Fibroblast of skin of left biceps (primary cell): ENCODE measurements around the gene TPPP3.

Source experiments
- DNase-seq, 2 experiments: peaks; one replicate each; pipeline ENCODE4 v3.0.0-alpha.2; 2013; ENCODE audit warnings: low read depth in 2 of 2

The TPPP3 gene

DNA sequence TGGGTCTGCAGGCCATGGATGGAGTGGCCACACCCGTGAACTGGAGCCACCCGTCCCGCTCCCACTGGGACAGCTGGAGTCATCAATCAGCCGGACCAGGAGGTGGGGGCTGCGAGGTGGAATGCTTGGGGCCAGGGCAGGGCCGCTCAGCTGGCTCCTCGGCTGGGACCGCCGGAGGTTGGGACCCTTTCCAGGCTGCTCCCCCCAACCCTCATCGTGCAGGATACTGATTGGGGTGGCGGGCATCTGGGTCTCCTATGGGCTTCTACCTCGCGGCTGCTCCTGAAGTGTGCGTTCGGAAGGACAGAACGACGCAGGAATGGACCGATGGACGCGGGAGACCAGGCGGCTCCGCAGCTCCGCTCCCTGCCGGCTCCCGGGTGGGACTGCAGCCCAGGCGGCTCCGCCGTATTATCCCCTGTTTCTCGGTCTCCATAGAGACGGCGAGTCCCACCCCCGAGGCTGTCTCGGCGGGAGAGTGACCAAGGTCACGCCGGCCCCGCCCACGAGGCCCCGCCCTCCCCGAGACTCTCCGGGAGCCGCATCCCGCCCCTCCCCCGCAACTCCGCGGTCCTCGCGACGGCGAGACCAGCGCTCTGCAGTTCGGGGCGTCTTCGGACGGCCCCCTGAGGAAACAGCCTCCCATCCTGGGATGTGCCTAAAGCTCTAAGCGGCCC lies at the start of gene TPPP3:
Gene TPPP3 (minus strand): TSS at position 388 of the 677 bp plus-strand sequence. CDS start 2,387 bp downstream, outside the sequence.
- DNase-seq: no peak

DNA sequence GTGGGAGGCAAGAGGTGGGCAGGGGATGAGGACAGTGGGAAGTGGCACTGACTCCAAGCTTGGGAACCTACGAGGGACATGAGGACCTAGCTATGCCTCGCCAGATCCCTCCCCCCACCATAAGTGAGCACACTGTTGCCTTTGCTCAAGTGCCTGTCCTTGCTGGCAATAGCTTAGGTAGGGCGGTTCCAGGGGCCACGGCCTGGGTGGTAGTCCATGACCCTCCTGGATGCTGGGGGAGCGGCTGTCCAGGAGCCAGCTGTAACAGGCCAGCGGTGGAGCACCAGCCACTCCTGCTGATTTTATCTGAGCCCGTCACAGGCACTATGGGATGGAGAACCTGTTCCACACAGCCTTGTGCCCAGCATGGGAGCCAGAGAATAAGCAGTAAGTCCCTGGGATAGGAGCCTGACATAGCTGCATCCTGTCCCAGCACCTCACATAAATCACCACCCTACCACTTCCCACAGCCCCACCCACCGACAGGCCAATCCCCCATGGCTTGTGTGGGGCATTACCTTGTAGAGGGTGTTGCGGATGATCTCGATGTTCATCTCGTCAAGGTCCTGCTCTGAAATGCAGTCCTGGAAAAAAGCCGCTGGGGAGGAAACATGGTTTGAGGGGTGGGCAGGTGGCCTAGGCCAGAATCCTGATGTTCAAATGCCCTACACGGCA lies 49.4 kb upstream of the TPPP3 start:
- DNase-seq: no peak

DNA sequence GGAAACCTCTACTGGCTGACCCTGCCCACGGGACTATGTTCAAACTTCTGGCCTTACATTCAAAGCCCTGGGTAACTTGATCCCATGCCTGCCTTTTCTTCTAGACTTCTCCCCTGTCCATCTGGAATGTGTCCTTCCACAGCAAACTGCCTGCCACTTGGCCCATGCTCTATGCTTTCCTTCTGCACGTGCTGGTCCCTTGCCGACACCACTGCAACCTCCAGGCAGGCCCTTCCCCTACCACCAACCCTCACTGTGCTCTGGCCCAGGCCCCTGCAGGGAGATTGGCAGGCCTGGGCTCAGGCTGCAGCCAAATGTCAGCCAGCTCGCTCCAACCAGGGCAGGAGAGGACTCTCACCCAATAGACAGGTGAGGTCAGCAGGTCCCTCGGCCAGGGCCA lies 48.6 kb upstream of the TPPP3 start:
- DNase-seq: no peak

DNA sequence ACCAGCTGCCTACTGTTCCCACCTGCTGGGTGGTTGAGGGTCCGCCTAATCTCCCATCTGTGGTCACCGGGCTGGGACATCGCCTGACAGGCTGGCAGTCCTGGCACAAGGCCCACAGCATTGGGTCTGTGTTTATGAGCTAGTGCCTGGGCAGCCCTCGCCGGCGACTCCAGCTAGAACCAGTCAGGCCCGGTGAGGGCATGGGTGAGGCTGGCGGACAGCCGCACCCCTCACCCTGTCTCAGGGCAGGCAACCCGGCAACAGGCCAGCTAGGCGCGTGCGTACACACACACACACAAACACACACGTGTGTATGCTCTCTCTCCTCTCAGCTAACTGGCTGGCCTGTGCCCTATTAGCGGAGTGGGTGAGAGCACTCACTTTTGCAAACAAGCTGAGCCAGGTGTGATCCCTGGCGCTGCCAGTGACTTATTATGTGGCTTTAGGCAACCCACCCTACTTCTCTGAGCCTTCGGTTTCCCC lies 48.0 kb upstream of the TPPP3 start:
- DNase-seq: no peak

DNA sequence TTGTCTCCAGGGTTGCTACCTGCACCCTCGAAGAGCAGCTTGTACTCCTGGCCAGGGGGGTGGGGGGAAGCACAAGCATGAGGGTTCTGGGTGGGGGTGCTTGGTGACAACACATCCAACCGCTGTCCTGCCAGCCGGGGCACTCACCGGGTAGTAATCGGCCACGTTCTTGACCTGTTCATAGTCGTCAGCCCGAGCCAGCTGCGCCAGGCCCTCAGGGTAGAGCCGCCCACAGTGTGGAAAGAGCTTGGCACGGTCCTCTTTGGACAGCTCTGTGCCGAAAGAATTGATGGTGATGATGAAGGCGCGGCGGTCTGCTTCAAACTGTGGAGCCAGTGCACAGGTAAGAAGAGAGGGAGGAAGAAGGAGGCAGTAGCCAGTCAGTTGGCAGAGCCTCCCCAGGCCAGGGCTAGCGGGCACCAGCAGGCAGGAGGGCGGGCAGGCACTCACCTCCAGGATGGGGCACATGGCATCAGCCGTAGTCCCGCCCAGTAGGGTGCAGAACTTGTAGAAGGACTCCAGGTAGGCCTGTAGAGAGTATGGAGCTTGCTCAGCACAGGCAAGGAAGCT lies 45.6 kb upstream of the TPPP3 start:
- DNase-seq: no peak

DNA sequence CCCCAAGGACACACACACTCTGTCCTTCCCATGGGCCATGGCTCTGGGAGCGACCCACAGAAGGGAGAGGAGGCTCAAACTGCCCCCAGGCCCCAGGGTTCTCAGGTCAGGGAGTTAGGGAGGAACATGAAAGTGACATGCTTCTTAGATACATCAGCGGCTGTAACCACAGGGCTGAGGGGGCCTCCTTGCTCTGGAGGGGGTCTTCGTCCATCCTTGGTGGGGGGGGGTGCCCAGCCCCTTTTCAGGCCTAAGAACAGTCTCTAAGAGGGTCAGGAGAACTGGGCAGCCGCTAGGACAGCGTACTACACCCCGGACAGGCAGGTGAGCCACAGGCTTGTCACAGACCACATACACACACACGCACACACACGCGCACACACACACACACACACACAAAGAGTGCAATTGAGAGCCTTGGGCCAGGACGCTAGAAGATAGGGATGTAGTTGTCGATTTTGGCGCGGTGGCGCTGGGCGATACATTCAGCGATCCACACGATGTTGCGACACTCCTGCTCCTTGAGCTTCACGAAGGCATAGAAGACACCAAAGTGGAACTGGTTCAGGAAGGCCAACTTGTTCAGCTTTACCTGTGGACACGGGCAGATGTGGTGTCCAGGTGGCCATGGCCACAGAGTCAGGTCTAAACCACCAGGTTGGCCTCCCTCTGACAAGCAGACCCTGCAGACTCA lies 44.9 kb upstream of the TPPP3 start:
- no peak for DNase-seq

DNA sequence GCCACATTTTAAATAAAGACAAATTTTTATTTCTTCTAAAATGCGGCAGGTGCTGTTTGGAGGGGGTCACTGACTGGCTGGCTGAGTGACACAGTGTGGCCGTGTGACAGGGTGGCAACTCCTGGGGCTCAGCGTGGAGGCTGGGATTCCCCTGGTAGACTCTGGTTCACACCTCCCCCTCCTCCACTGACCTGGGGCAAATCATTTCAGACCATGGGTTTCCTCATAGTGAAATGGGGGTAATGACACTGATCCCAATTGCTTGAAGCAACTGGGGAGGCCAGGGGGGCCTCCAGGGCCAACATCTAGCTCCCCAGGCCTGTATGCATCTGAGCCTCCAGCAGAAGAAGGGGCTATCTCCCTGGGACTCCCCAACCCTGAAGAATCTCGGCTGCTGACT lies 44.2 kb upstream of the TPPP3 start:
- no peak for DNase-seq

DNA sequence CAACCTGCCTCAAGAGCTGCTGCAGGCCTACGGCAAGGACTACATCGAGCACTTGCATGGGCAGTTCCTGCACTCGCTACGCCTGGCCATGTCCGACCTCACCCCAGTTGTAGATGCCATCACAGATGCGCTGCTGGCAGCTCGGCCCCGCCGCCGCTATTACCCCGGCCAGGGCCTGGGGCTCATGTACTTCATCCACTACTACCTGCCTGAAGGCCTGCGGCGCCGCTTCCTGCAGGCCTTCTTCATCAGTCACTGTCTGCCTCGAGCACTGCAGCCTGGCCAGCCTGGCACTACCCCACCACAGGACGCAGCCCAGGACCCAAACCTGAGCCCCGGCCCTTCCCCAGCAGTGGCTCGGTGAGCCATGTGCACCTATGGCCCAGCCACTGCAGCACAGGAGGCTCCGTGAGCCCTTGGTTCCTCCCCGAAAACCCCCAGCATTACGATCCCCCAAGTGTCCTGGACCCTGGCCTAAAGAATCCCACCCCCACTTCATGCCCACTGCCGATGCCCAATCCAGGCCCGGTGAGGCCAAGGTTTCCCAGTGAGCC lies 43.4 kb upstream of the TPPP3 start:
- no peak for DNase-seq

DNA sequence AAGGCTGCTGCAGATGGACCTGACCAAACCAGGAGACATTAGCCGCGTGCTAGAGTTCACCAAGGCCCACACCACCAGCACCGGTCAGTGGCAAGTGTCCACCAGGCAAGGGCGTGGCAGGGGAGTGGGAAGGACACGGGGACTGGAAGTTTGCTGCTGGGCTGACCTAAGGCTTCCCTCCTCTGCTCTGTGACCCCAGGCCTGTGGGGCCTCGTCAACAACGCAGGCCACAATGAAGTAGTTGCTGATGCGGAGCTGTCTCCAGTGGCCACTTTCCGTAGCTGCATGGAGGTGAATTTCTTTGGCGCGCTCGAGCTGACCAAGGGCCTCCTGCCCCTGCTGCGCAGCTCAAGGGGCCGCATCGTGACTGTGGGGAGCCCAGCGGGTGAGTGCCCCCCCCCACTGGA lies 42.5 kb upstream of the TPPP3 start:
- DNase-seq: no peak

DNA sequence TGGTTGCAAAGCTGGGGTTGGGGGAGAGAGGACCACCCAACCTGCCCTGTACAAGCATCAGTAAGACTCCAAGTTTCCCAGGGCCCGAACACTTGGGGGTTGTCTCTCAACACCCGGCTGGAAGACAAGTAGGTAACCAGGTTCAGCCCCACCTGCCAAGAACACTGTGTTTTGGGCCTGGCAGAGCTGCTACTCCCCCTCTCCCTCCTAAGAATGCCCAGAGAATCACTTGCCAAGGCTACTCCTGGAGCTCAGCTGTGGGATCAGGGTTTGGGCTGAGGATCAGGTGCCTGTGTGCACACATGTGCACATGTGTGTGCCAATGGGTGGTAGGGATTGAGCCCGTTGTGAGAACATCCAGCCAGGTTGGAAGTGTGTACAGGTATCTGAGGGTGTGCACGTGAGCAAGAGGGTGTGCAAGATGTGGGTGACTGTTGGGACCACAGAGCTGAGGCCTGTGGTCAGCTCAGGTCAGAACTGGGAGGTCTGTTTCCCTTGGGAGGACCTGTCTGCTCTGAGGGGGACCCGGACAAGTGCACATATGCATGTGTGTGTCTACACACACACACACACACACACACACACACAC lies 39.9 kb upstream of the TPPP3 start:
- no peak for DNase-seq

DNA sequence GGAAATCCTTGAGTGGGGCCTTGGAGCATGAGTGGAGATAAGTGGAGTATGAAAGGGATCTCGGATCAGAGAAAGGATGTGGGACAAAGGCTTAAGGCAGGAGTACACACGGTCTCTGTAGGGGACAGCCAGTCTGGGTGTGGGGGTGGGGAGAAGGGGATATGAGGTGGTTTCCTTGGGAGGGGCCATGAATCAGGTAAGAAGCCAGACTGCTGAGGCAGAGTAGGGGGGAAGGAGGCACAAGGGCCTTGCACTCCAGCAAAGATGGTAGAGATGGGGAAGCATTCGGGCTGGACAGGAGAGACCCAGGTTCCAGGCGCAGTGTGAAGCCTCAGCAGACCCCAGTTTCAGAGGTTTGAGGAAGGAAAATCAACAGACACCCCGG lies 39.2 kb upstream of the TPPP3 start:
- no peak for DNase-seq

DNA sequence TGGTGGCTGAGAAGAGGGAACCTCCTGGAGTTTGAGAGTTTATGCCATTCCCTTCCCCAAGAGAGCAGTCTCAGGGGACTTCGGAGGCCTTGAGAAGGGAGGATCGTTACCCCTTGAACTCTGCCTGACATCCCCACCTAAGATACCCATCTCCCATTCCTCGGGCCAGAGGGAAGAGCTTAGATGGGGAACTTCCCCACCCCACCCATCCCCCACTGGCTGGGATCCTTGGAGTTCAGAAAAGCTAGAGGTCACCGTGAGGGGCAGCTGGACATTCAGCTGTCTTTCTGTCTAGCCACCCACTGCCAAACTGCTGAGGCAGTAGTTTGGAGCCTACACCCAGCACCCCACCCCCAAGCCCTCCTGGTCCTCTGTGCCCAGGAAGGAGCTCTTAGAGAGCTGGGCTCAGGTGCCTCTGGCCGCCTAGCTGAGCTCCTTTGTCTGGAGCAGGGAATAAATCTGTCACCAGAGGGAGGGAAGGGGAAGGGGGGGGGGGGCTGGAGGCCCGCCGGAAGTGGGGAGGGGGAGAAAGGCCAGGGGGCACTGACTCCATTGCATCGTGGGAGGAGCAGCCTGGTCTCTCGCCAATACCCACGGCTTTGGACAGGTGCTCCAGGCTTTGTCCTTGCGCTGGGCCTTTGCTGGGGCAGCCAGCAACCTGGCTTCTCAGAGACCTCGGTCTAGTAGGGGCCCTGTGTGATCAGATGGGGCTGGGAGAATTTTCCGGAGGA lies 38.6 kb upstream of the TPPP3 start:
- DNase-seq: no peak

DNA sequence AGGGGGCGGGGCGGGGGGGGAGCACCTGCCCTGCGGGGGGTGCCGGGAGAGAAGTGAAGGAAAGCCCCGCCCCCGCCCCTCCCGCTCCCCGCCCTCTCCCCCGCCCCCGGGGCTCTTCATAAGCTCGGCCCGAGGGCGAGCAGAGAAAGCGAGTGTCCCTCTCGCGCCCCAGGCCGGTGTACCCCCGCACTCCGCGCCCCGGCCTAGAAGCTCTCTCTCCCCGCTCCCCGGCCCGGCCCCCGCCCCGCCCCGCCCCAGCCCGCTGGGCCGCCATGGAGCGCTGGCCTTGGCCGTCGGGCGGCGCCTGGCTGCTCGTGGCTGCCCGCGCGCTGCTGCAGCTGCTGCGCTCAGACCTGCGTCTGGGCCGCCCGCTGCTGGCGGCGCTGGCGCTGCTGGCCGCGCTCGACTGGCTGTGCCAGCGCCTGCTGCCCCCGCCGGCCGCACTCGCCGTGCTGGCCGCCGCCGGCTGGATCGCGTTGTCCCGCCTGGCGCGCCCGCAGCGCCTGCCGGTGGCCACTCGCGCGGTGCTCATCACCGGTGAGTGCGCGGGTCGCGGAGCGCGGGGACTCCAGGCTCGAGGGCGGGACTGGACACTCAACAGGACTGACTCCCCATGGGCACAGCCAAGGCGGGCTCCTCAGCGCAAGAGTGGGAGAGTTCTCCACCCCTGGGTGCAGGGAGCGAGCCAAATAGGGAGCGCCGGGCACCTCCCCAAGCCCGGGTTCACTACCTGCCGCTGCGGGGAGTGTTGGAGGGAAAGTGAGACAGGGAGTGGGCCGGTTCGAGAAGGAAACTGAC lies 37.9 kb upstream of the TPPP3 start, which contains the start of gene HSD11B2:
Gene HSD11B2 (plus strand): TSS at position 145 of the 798 bp plus-strand sequence. CDS start 128 bp downstream, at position 273.
- no peak for DNase-seq

DNA sequence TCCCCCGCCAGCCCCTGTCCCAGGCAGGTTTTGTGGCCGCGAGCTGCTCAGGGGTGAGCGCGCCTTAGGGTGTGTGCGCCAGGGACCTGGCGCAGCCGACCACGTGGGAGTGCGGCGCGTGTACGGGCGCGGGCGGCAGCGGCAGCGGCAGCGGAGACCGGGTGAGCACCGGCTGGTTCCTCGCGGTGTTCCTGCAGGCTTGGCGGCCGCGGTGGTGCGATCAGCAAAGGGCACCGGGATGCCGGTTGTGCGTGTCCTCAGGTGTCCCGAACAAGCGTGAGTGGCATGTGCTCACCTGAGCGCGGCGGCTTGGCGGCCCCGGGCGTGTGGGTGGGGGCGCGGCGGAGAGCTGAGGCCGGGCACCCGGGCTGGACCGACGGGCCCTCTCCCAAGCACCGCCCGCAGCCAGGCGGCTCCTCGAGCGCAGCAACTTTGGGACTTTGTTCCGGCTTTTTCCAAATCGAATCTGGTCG lies 37.2 kb upstream of the TPPP3 start:
- no peak for DNase-seq

DNA sequence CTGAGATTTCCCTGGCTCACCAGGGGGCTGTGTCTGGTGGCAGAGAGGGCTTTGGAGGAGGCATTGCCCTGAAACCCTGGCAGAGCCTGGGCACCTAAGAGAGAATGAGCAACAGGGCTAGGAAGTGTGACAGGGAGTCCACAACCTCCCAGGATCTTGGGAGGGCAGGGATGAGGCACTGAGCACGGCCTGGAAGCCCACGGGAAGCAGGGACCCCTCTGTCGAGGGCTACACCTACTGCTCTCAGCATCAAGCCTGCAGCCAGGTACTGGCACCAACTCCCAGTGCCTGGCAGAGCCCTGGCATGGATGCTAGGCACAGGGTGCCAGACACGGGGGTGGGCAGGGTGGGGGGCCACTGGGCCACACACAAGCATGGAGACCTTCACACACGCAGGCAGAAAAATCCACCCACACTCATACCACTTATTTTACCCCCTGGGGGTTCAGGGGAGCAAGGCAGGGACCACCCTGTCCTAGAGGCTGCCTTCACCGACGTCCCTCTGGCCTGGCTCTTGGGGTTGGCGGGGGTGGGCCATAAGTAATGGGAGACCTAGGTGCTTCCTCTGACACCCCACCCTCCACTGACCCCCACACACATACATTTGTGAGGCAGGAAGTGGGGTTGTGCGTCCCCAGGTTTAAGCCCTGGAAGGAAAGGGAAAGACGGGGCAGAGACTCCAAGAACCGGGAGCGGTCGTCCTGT lies 36.7 kb upstream of the TPPP3 start:
- DNase-seq: no peak

DNA sequence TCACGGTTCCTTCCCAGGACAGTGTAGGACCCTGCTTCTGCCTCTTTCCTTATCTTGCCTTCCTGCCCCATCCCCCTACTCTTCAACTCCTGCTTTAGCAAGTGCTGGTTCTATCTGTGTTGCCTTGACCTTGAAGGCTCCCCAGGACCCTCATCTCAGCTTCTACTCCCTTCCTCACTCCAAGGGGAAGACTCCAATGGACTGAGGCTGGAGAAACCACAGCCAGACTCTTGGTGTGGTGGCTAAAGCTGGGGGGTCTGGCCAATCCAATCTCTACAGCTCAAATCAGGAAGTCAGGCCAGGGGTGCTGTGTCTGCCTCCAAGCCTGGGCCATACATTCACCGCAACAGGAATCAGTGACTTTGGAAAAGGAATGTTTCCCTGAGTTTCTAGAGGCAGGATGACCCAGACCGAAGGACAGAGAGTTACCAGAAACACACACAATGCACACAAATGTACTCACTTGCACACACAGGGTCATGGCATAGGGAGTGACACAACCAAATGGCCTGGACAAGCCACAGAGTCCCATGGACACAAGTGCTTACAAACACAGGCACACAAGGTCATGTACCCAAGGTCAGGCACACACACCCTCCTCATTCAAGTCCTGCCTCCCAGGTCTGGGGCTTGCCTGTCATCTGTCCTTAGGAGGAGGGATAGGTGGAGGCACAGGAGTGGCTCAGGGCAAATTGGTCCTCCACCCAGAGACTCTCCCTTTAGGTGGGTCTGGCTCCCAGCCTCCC lies 35.9 kb upstream of the TPPP3 start:
- DNase-seq: no peak

DNA sequence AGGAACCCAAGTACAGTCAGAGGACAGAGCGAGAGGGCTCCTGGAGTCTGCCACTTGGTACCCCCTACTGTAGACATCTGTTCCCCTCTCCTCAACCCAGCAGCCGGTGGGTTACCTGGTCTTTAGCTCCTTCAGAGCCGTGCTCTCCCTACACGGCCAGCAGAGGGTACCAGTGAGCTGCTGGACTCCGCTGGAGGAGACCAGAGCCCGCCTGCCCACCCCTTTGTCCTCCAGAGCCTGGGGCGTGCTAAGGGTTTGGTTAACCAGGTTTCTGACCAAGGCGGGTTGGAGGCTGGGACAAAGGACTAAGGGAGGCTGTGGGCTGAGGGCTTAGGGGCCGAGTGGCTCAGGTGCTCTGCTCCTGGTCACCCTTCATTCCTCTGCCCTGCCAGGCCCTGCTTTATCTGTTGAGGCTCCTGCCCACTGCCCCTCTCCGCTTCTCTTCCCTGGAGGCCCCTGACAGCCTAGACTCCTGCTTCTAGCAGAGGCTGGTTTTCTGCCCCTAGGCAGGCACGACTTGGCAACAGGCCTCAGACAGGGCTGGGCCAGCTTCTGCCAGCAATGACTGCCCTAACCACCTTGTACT lies 34.9 kb upstream of the TPPP3 start:
- DNase-seq: no peak

DNA sequence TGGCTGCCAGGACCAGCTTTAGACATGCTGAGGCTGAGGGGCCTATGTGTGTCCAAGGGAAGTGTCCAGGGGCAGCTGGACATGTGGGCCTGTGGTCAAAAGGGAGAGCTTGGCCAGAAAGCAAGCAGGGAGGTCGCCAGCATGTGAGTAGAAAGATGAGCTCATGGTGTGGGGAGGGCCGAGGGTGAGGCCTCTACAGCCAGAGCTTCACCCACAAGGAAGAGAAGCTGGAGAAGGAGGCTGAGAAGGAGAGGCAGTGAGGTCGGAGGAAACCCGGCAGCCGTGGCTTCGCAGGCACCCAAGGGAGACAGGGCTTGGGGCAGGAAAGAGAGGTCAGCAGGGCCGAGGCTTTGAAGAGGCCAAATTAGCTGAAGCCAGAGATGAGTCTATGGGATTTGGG lies 33.7 kb upstream of the TPPP3 start:
- no peak for DNase-seq
